ENCODE data around the gene GANAB.
A peak's percentile ranks its signal among the peaks of the same experiment; 100 is the strongest.
"Not testable (repeated sequence)": the region's sequence is repeated elsewhere in the genome, so short reads cannot be mapped to it uniquely, and the experiment has no call there.

GANAB gene

GRCh38 chr11:62621027-62621566 lies 25.3 kb downstream of the GANAB start:
- peak in 1 of 2 donors; percentile 12 for DNase-seq

GRCh38 chr11:62616957-62617356 lies 29.5 kb downstream of the GANAB start:
- not testable (repeated sequence) for DNase-seq

- no peak for DNase-seq
Observed at GRCh38 chr11:62615521-62615920, 30.9 kb downstream of the GANAB start.

GRCh38 chr11:62614275-62614674 lies 32.1 kb downstream of the GANAB start:
- DNase-seq: no peak

- DNase-seq: no peak
Observed at GRCh38 chr11:62613291-62613778, 33.1 kb downstream of the GANAB start.

- peak; percentile 74 to 76 for DNase-seq
Observed at GRCh38 chr11:62612366-62613290, 33.8 kb downstream of the GANAB start, which contains the start of the genes EML3 and ROM1. TSS of gene EML3 (minus strand) at chr11:62612775. CDS start at chr11:62612457, 318 bp downstream. TSS of gene ROM1 (plus strand) at chr11:62613257. CDS start at chr11:62613282, 25 bp downstream.

DNA sequence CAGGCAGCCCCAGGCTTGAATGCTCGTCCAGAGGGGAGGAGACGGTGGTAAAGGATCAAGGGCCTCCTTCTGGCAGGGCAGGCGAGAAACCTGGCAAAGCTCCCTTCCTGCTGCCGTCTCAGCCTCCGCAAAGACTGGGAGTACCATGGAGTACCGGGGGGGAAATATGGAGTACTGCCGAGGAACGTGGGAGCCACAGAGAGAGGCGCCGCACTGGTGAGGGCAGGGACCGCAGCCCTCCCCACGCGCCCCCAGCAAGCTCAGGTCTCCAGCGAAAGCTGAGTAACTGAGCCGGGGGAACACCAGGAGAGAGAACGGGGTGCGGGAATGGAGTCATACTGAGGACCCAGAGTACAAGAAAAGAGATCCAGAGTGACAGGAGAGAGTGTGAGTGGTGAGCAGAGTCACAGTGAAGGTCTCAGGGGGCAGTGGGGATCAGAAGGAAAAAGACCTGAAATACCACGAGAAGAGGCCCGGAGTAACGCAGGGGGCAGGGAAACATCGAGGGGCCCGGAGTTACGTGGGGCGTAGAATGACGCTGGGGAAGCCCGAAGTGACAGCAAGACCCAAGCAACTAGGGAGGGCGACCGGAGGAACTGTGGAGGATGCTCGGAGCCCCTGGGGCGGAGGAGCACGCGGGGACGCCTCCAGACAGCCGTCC lies 34.6 kb downstream of the GANAB start:
- DNase-seq: peak; percentile 18 to 25

DNA sequence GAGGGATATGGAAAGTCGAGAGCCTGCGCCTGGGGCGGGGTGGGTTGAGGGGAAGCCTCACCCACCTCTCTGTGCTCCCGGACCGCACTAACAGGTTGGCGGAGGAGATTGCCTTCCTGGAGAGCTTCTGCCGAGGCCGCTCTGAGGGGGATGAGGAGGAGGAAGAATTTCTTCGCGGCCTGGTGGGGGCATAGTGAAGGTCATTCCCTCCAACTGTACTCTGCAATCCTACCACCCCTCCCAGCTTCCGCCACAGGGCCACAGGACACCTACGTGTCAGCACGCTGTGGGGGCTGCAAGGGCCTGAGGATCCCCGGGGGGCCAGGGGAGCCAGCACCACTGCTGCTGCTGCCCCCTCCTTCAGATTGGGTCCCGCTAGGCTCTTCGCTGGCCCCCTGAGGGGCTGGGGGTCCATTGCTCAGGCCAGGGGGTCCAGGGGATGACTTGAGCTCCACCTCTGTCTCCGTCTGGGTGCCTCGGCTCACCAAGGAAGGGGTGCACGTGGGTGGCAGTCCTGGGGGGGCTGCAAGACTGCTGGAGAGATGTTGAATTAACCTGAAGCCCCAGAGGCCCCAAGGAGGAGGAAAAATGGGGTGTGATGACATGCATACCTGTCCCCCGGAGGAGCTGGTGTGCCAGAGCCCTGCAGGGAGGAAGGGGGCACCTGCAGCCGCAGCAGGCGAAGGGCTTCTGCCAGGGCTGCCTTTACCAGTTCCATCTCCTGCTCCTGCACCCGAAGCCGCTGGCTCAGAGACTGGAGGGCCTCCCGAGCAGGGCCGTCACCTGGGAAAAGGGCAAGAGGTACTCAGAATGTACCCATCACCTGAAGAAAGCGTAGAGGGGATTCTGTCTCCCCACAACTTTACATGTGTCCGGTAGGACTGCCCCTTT lies 35.4 kb downstream of the GANAB start:
- DNase-seq: no peak

DNA sequence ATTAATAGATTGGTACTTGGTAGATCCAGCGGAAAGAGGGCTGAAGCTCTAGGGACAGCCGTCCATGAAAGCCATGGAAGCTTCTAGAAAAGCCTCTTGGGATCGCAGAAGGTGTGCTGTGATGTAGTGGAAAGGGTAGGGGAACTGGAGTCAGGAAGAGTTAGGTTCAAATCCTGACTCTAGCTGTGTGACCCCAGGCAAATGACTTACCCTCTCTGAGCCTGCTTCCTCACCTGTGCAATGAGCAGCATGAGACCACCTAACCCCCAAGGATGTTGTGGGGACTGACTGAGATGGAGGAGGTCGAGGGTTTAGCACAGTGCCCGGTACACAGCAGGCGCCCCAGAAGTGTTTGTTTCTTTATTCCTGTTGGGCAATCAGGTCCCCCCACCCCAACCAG lies 36.0 kb downstream of the GANAB start:
- no peak for DNase-seq

DNA sequence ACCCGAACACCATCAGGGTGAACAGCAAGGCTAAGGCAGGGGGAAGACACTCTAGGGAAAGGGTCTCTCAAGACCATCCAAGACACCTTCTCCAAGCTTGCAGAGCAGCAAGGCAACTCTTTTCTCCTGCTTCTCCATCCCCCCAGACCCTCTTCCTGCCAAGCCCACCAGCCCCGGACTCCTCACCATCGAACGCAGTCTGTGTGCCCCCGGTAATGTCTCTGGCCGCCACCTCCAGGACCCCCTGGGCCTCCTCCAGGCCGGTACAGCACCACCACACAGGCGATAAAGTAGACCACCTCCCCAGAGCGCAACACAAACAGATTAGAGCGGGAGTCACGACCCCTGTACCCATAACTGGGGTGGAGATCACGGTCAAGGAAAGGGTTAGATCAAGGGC lies 37.6 kb downstream of the GANAB start:
- no peak for DNase-seq

DNA sequence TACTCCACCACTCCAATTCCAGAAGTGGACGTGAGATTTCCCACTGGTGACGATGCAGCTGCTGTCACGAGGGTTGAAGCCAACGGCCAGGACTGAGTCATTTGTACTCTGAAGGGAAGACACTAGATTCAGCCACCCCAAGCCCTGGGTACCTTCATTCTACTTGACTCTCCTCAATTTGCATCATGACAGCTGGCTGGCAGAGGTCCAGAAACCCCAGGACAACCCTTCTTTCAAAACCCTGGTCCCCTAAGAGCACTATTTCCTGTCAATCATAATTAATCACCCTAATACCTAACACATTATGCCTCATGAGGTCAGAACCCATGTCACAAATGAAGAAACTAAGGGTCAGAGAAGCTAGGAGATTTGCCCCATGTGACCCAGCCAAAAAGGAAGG lies 38.7 kb downstream of the GANAB start:
- DNase-seq: peak; percentile 48 to 64

- DNase-seq: no peak
Observed at GRCh38 chr11:62605902-62606301, 40.5 kb downstream of the GANAB start.

DNA sequence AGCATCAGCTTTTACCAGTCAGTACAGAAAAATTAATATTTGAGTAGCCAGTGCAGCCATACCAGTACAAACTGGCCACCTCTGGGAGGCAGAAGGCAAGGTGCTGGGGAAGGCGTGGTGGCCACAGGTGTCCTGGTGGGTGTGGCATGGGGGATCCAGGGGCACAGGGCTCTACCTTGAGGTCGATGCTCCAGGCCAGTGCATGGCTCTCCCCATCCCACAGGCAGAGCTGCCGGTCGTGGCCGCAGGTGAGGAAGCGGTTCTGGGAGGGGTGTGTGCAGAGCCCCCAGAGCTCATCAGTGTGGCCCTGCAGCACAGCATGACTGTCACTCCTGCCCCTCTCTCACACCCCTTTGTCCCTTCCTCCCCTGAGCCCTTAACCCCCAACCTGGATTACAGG lies 40.9 kb downstream of the GANAB start:
- no peak for DNase-seq

GRCh38 chr11:62604460-62605120 lies 41.8 kb downstream of the GANAB start:
- no peak for DNase-seq

- DNase-seq: no peak
Observed at GRCh38 chr11:62603776-62604299, 42.6 kb downstream of the GANAB start.

DNA sequence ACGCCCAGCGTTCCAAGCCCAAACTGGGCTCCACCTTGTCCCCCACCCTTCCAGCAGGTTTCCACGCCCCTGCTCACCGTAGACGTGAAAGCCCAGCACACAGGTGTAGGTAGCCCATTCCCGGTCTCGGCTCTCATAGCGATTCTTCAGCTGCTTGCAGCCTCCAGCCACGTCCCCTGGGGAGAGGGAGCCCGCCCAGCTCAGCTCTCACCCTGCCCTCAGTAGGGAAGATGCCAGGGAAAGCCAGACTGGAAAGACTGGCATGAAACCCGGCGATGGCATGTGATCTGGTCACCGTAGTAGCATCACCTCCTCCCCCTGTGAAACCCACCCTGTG lies 43.4 kb downstream of the GANAB start:
- DNase-seq: no peak

GRCh38 chr11:62602141-62603071 lies 44.0 kb downstream of the GANAB start:
- peak; percentile 10 to 40 for DNase-seq

- peak; percentile 99 for DNase-seq
Observed at GRCh38 chr11:62601372-62602140, 44.9 kb downstream of the GANAB start, which contains the start of gene MTA2. TSS of gene MTA2 (minus strand) at chr11:62601865. CDS start at chr11:62601450, 415 bp downstream.

DNA sequence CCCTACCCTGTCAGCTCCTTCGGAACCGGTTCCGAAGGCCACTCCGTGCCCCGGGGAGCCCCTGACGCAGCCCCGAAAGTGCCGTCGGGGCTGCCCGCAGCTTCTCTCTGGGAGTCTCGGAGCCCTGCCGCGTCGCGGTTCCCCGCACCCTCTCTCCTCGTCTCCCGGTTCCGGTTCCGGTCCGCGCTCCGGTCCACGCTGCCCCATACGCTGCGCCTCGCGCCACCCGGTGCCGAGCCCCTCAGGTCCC lies 45.4 kb downstream of the GANAB start:
- DNase-seq: peak; percentile 33 to 47
